SK-N-SH (cell line): ENCODE results near the gene C1S. TPM values are rescaled to one million over a fixed set of nuclear protein-coding genes. Genes with fewer than 3 reads are reported as not detected.

Source experiments
- CTCF ChIA-PET: fragments of 300-600, 350-600 bp; formaldehyde crosslinking; extraction: SDS; loops from one replicate; lab custom pipeline; 2021; lab: Yijun Ruan, JAX
- POLR2A ChIA-PET: fragments of 350-600 bp; sonication (Branson Sonifier 250); formaldehyde crosslinking; extraction: SDS; loops from one replicate; lab custom pipeline; 2020; ENCODE audit warnings: antibody characterized with exemption, inconsistent platforms; lab: Yijun Ruan, JAX
- DNase-seq: peaks from one replicate; pipeline ENCODE4 v3.0.0; 2012
- H2AFZ ChIP-seq: fragments of 200-600 bp; sonication (generic); 2 replicates; pipeline ENCODE4 v1.8.1; 2016; ENCODE audit warnings: antibody characterized with exemption, mild to moderate bottlenecking, low read depth
- H3F3A ChIP-seq: fragments of 200-600 bp; sonication (generic); replicated peaks from 2 replicates; pipeline ENCODE3; 2016; ENCODE audit warnings: antibody characterized with exemption, mild to moderate bottlenecking; ENCODE audit not compliant: insufficient read depth
- H3K27ac ChIP-seq, 2 experiments: fragments of 200-500 bp in 1 of 2; fragments of 200-600 bp in 1 of 2; sonication (Bioruptor generic) in 1 of 2; sonication (generic), shearing (Covaris generic) in 1 of 2; 2 replicates each; pipeline versions ENCODE4 v1.5.1 to v1.6.1; 2014 to 2016; ENCODE audit warnings: low read depth in 2 of 2, inconsistent platforms in 1 of 2, low read length in 1 of 2, mild to moderate bottlenecking in 1 of 2, mixed read lengths in 1 of 2
- H3K27me3 ChIP-seq: fragments of 200-600 bp; sonication (generic), shearing (Covaris generic); 2 replicates; pipeline ENCODE4 v1.6.1; 2016; ENCODE audit warnings: mixed run types; ENCODE audit not compliant: insufficient read depth
- H3K36me3 ChIP-seq, 2 experiments: fragments of 200-500 bp in 1 of 2; fragments of 200-600 bp in 1 of 2; sonication (Bioruptor generic) in 1 of 2; sonication (generic) in 1 of 2; replicated peaks in 1 of 2; 2 replicates each; pipeline versions ENCODE3 to v1.5.1; 2014 to 2016; ENCODE audit warnings: low read length in 1 of 2, mild to moderate bottlenecking in 1 of 2; ENCODE audit not compliant: insufficient read depth in 2 of 2, control insufficient read depth in 1 of 2
- H3K4me1 ChIP-seq, 2 experiments: fragments of 200-500 bp in 1 of 2; fragments of 200-600 bp in 1 of 2; sonication (Bioruptor generic) in 1 of 2; sonication (generic), shearing (Covaris generic) in 1 of 2; 2 replicates each; pipeline versions ENCODE4 v1.5.1 to v1.6.1; 2014 to 2016; ENCODE audit warnings: low read depth in 1 of 2, low read length in 1 of 2, mixed run types in 1 of 2; ENCODE audit not compliant: insufficient read depth in 2 of 2, control insufficient read depth in 1 of 2
- H3K4me2 ChIP-seq: fragments of 200-600 bp; sonication (generic), shearing (Covaris generic); 2 replicates; pipeline ENCODE4 v1.6.1; 2017; ENCODE audit warnings: mixed run types
- H3K4me3 ChIP-seq, 2 experiments: fragments of 200-500 bp in 1 of 2; fragments of 200-600 bp in 1 of 2; sonication (Bioruptor generic) in 1 of 2; sonication (generic), shearing (Covaris generic) in 1 of 2; 2 replicates each; pipeline versions ENCODE4 v1.5.1 to v1.8.1; 2014 to 2016; ENCODE audit warnings: low read depth in 2 of 2, inconsistent platforms in 1 of 2, low read length in 1 of 2, mild to moderate bottlenecking in 1 of 2, mixed read lengths in 1 of 2, moderate library complexity in 1 of 2
- H3K79me2 ChIP-seq: fragments of 200-600 bp; sonication (generic); 2 replicates; pipeline ENCODE4 v1.8.1; 2017; ENCODE audit warnings: mild to moderate bottlenecking; ENCODE audit not compliant: insufficient read depth
- H3K9ac ChIP-seq: fragments of 200-600 bp; sonication (generic); 2 replicates; pipeline ENCODE4 v1.6.1; 2017; ENCODE audit warnings: mixed run types
- H3K9me2 ChIP-seq: fragments of 200-600 bp; sonication (generic); 2 replicates; pipeline ENCODE4 v1.6.1; 2017; ENCODE audit warnings: mixed run types
- H3K9me3 ChIP-seq: fragments of 200-600 bp; sonication (generic); 2 replicates; pipeline ENCODE4 v1.6.1; 2017; ENCODE audit warnings: mixed run types, mild to moderate bottlenecking, moderate library complexity
- H4K20me1 ChIP-seq: fragments of 200-600 bp; sonication (generic); 2 replicates; pipeline ENCODE4 v1.6.1; 2017; ENCODE audit warnings: mild to moderate bottlenecking, mixed run types; ENCODE audit not compliant: insufficient read depth
- CHD2 ChIP-seq: fragments of 150-350 bp; IDR thresholded peaks from 2 replicates; pipeline ENCODE4 v1.6.1; 2018; ENCODE audit warnings: low read length; ENCODE audit not compliant: partially characterized antibody
- ELF1 ChIP-seq: IDR thresholded peaks from 2 replicates; pipeline ENCODE4 v1.4.0; 2012
- EP300 ChIP-seq, 2 experiments: IDR thresholded peaks; 2 replicates each; pipeline versions ENCODE4 v1.4.0 to v1.6.1; 2012; ENCODE audit warnings: borderline replicate concordance in 1 of 2, low read depth in 1 of 2, low read length in 1 of 2
- EZH2phosphoT487 ChIP-seq: fragments of 200-600 bp; sonication (generic); IDR thresholded peaks from 2 replicates; pipeline ENCODE4 v1.6.1; 2017; ENCODE audit warnings: low read depth, mixed run types, mild to moderate bottlenecking, antibody characterized with exemption, moderate library complexity, borderline replicate concordance
- FOSL2 ChIP-seq: IDR thresholded peaks from 2 replicates; pipeline ENCODE4 v1.4.0; 2012; ENCODE audit warnings: low read depth, mild to moderate bottlenecking, moderate library complexity, borderline replicate concordance
- FOXJ3 ChIP-seq: sonication (generic); formaldehyde crosslinking; IDR thresholded peaks from 2 replicates; pipeline ENCODE4 v1.5.1; 2020; ENCODE audit warnings: mild to moderate bottlenecking, missing genetic modification reagents
- MAX ChIP-seq: IDR thresholded peaks from 2 replicates; pipeline ENCODE4 v1.4.0; 2012; ENCODE audit warnings: low read depth
- NFIC ChIP-seq: IDR thresholded peaks from 2 replicates; pipeline ENCODE4 v1.4.0; 2012; ENCODE audit warnings: borderline replicate concordance
- NRF1 ChIP-seq: IDR thresholded peaks from 2 replicates; pipeline ENCODE4 v1.6.1; 2012; ENCODE audit warnings: low read depth, mild to moderate bottlenecking, low read length
- RAD21 ChIP-seq: IDR thresholded peaks from 2 replicates; pipeline ENCODE4 v1.6.1; 2012; ENCODE audit warnings: mild to moderate bottlenecking, low read length
- REST ChIP-seq: IDR thresholded peaks from 2 replicates; pipeline ENCODE4 v1.6.1; 2012; ENCODE audit warnings: mild to moderate bottlenecking, low read depth, low read length, moderate library complexity
- RFX5 ChIP-seq: IDR thresholded peaks from 2 replicates; pipeline ENCODE4 v1.6.1; 2012; ENCODE audit warnings: mild to moderate bottlenecking, improper control_type of control experiment, low read length
- RXRA ChIP-seq: IDR thresholded peaks from 2 replicates; pipeline ENCODE4 v1.4.0; 2012; ENCODE audit warnings: low read depth, mild to moderate bottlenecking, borderline replicate concordance
- SMC3 ChIP-seq: IDR thresholded peaks from 2 replicates; pipeline ENCODE4 v1.6.1; 2012; ENCODE audit warnings: low read depth, low read length, improper control_type of control experiment
- USF1 ChIP-seq: IDR thresholded peaks from 2 replicates; pipeline ENCODE4 v1.4.0; 2012; ENCODE audit warnings: low read depth, borderline replicate concordance
- ZBTB33 ChIP-seq: IDR thresholded peaks from 2 replicates; pipeline ENCODE4 v1.4.0; 2012; ENCODE audit warnings: low read depth, borderline replicate concordance
- WGBS: methylation state at CpG from one replicate; pipeline ENCODE4 v1.1.6; 2017; ENCODE audit warnings: low lambda C conversion rate; 5-methylcytosine and 5-hydroxymethylcytosine counted together
- polyA plus RNA-seq, 3 experiments: library from polyadenylated mRNA; depleted of rRNA; stranded (reverse); fragments of >200 nt; gene quantifications; 2 replicates each; pipeline ENCODE4 v1.2.3, GENCODE V29; 2012

C1S gene
- polyA plus RNA-seq, 1 of the 3 experiments (the other 2 are of a cell fraction), result 14.5 TPM

GRCh38 chr12:7065073-7065623, 4.6 kb downstream of the C1S start:
- no peaks in the 10 kb centered on the region for H3K9me2 ChIP-seq
- no peaks in the 10 kb centered on the region for H3K79me2 ChIP-seq
- H3K27me3 ChIP-seq, result no peaks in the 10 kb centered on the region; the same call in 1 of the 2 replicates
- H3K4me2 ChIP-seq, result no peak overlapping the region
- H3F3A ChIP-seq, result no peaks in the 10 kb centered on the region
- no peaks in the 10 kb centered on the region; a peak in 1 of 4 replicates for H3K4me1 ChIP-seq
- 58% methylated on average over 7 of the region's 7 CpGs for WGBS
- H2AFZ ChIP-seq, result no peak overlapping the region
- DNase-seq, result no peak
- no peak overlapping the region for H3K27ac ChIP-seq
- ChIA-PET CTCF (interaction anchor here (1.0 to 1.4 kb wide), 2 partner anchors 26 to 77 kb away, joined by 3 to 4 read pairs; no protein-coding TSS in a partner anchor), POLR2A (no interaction called here)
- TF ChIP-seq NFIC (no peak), REST (no peak), EP300 (IDR thresholded peaks at IDR 0.05; ENCODE audit: borderline replicate concordance in 1 of 2, low read depth in 1 of 2, low read length in 1 of 2) (no peak), NRF1 (no peak), RAD21 (no peak), CHD2 (no peak), RXRA (no peak), SMC3 (no peak), ZBTB33 (no peak), ELF1 (no peak), RFX5 (no peak), FOSL2 (no peak), USF1 (no peak), EZH2phosphoT487 (no peak), FOXJ3 (CRISPR knock-in tag) (no peak), MAX (no peak)
- H3K4me3 ChIP-seq, result no peak overlapping the region
- no peaks in the 10 kb centered on the region for H3K36me3 ChIP-seq
- no peaks in the 10 kb centered on the region for H4K20me1 ChIP-seq
- no peaks in the 10 kb centered on the region for H3K9me3 ChIP-seq
- H3K9ac ChIP-seq, result no peak overlapping the region
